Endothelial cell of umbilical vein (primary cell): ENCODE results near the gene ZPR1. TPM values are rescaled to one million over a fixed set of nuclear protein-coding genes. Genes with fewer than 3 reads are reported as not detected.

Experiments used
- BruUV-seq: library from RNA; stranded (reverse); fragments of 400-500 nt; replicated peaks from 2 replicates; lab custom pipeline; 2021; lab: Mats Ljungman, UMichigan
- CTCF ChIA-PET: fragments of 300-600, 350-600 bp; sonication (Branson Sonifier 250); formaldehyde crosslinking; loops from one replicate; lab custom pipeline; 2021; ENCODE audit warnings: antibody characterized with exemption, inconsistent platforms; lab: Charles Lee
- POLR2A ChIA-PET: fragments of 300-600, 350-600 bp; sonication (Branson Sonifier 250); formaldehyde crosslinking; loops from one replicate; lab custom pipeline; 2021; ENCODE audit warnings: antibody characterized with exemption, inconsistent platforms; lab: Charles Lee
- DNase-seq: peaks from one replicate; pipeline ENCODE4 v3.0.0-alpha.2; 2011; ENCODE audit warnings: low read depth, low spot score
- FAIRE-seq: peaks from 2 replicates; lab custom pipeline; 2011; peaks lifted over from hg19 to GRCh38; lab: Jason Lieb, UNC
- H2AFZ ChIP-seq: 2 replicates; pipeline ENCODE4 v1.6.0; 2012; ENCODE audit warnings: low read depth, low read length, control low read depth, inconsistent platforms
- H3K27ac ChIP-seq: 2 replicates; pipeline ENCODE4 v1.5.1; 2011; ENCODE audit warnings: low read depth, mild to moderate bottlenecking, control low read depth, low read length, moderate library complexity; ENCODE audit not compliant: insufficient read depth
- H3K27me3 ChIP-seq, 2 experiments: 2 replicates each; pipeline versions ENCODE4 v1.6.0 to v1.6.1; 2011; ENCODE audit warnings: low read length in 2 of 2, mixed read lengths in 1 of 2; ENCODE audit not compliant: control insufficient read depth in 2 of 2, insufficient read depth in 2 of 2
- H3K36me3 ChIP-seq, 2 experiments: 2 replicates in 1 of 2; 3 replicates in 1 of 2; pipeline ENCODE4 v1.5.1; 2011; ENCODE audit warnings: low read length in 2 of 2, mild to moderate bottlenecking in 1 of 2, moderate library complexity in 1 of 2; ENCODE audit not compliant: control insufficient read depth in 2 of 2, insufficient read depth in 2 of 2; ENCODE audit errors: extremely low read depth in 1 of 2
- H3K4me1 ChIP-seq: 3 replicates; pipeline ENCODE4 v1.5.1; 2011; ENCODE audit warnings: mild to moderate bottlenecking, low read length; ENCODE audit not compliant: control insufficient read depth, insufficient read depth; ENCODE audit errors: extremely low read depth
- H3K4me2 ChIP-seq: 2 replicates; pipeline ENCODE4 v1.6.1; 2011; ENCODE audit warnings: low read length, control low read depth, mixed read lengths; ENCODE audit not compliant: insufficient read depth
- H3K4me3 ChIP-seq, 3 experiments: fragments of 200-600 bp in 1 of 3; sonication (generic), shearing (Covaris generic) in 1 of 3; replicated peaks in 1 of 3; 2 replicates each; pipeline ENCODE4 v1.5.1; 2011 to 2016; ENCODE audit warnings: control low read depth in 3 of 3, low read length in 3 of 3, mild to moderate bottlenecking in 2 of 3, inconsistent platforms in 1 of 3, low read depth in 1 of 3, moderate library complexity in 1 of 3; ENCODE audit not compliant: insufficient read depth in 1 of 3
- H3K79me2 ChIP-seq: 2 replicates; pipeline ENCODE4 v1.6.0; 2012; ENCODE audit warnings: low read length, inconsistent platforms; ENCODE audit not compliant: control insufficient read depth, insufficient read depth
- H3K9ac ChIP-seq: replicated peaks from 2 replicates; pipeline ENCODE3; 2011; ENCODE audit warnings: low read length, control low read depth; ENCODE audit not compliant: insufficient read depth; ENCODE audit errors: extremely low read depth
- H3K9me1 ChIP-seq: replicated peaks from 3 replicates; pipeline ENCODE4 v1.6.0; 2011; ENCODE audit warnings: mild to moderate bottlenecking, low read length; ENCODE audit not compliant: control insufficient read depth, insufficient read depth; ENCODE audit errors: extremely low read depth
- H3K9me3 ChIP-seq: replicated peaks from 2 replicates; pipeline ENCODE4 v1.5.1; 2012; ENCODE audit warnings: low read length, inconsistent platforms; ENCODE audit not compliant: control insufficient read depth, insufficient read depth
- H4K20me1 ChIP-seq: replicated peaks from 2 replicates; pipeline ENCODE3; 2011; ENCODE audit warnings: mild to moderate bottlenecking, low read length; ENCODE audit not compliant: control insufficient read depth, insufficient read depth; ENCODE audit errors: extremely low read depth
- EZH2 ChIP-seq: IDR thresholded peaks from 2 replicates; pipeline ENCODE4 v1.6.1; 2012; ENCODE audit warnings: borderline replicate concordance, low read depth, mild to moderate bottlenecking, moderate library complexity, low read length, inconsistent platforms; ENCODE audit not compliant: severe bottlenecking
- GATA2 ChIP-seq: IDR thresholded peaks from 2 replicates; pipeline ENCODE4 v1.7.0; 2011; ENCODE audit warnings: low read depth, mild to moderate bottlenecking, moderate library complexity, mixed read lengths, low read length; ENCODE audit not compliant: insufficient read length, insufficient read depth
- JUN ChIP-seq: IDR thresholded peaks from 2 replicates; pipeline ENCODE4 v1.6.1; 2011; ENCODE audit warnings: borderline replicate concordance, low read depth; ENCODE audit not compliant: insufficient read length, insufficient read depth
- MYC ChIP-seq: IDR thresholded peaks from one replicate; pipeline ENCODE4 v1.6.1; 2011; ENCODE audit warnings: mild to moderate bottlenecking, low read depth, low read length
- POLR2AphosphoS5 ChIP-seq: IDR thresholded peaks from 2 replicates; pipeline ENCODE4 v1.6.1; 2012; ENCODE audit warnings: low read depth, mild to moderate bottlenecking, control low read depth, low read length, moderate library complexity; ENCODE audit not compliant: insufficient read depth
- dilution Hi-C: fragments of 300-500 bp; cut with MboI; formaldehyde crosslinking; loops from one replicate; pipeline ENCODE4 v1.15.0; 2019; ENCODE audit warnings: low sequenced_read_pairs; ENCODE audit not compliant: extremely low pct_ligation_motif_present
- intact Hi-C: fragments of 100-400 bp; cut with micrococcal nuclease; formaldehyde crosslinking; loops from one replicate; pipeline ENCODE4 v1.10.0; 2022
- polyA plus RNA-seq, 4 experiments: library from polyadenylated mRNA; depleted of rRNA in 3 of 4; stranded (reverse) in 3 of 4; unstranded in 1 of 4; fragments of >200 nt; gene quantifications; 2 replicates each; pipeline versions ENCODE4 v1.2.1 to v1.2.3, GENCODE V29; 2011 to 2012; ENCODE audit warnings: missing spikeins in 1 of 4
- total RNA-seq: library from RNA; stranded (reverse); gene quantifications from 2 replicates; pipeline ENCODE4 v1.2.3, GENCODE V29; 2021
- TF ChIP-seq, protein P1 (sequence below), 2 donors: IDR thresholded peaks; 1 replicate in 1 of 2; 2 replicates in 1 of 2; pipeline ENCODE4 v1.5.1; 2011; ENCODE audit warnings: low read length in 2 of 2, mild to moderate bottlenecking in 2 of 2, moderate library complexity in 2 of 2, control low read depth in 1 of 2, inconsistent platforms in 1 of 2, low read depth in 1 of 2; ENCODE audit not compliant: insufficient read depth in 1 of 2; ENCODE audit errors: extremely low read depth in 1 of 2

Gene ZPR1
- total and polyA plus RNA-seq, 2 donors (not counting 3 experiments of a cell fraction or from before 2014, with no cell fraction given) = 22.6 to 54.5 TPM

DNA sequence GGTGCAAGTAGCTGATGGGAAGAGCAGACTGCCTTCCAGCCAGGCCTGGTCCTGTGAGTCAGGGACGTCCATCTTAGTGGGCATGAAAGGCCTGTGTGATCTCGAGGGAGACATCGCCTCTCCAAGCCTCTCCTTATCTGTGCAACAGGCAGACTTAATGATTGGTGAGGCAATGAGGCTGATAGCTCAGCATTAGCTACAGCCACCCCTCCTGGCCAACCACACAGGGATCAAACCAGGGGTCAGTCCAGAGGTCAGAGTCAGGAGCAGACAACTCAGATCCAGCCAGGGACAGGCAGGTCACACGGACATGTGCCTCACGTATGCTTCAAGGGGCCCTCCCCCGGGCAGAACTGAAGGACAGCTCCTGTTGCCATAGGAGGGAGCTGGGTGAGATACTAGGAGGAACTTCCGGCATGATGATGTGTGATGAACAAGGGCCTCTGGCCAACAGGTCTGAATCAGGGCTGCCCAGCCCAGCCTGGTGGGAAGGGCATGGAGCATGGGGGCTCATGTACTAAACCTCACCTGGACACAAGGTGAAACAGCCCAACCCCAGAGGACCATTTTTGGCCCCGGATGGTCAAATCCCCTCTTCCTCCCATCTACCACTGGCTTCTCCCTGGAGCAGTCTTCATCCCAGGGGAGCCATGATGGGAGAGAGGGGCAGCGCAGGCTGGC is 39.1 kb upstream of the ZPR1 start:
- H3K79me2 ChIP-seq = no peaks in the 10 kb centered on the region
- no peaks in the 10 kb centered on the region for H3K9me3 ChIP-seq
- ChIA-PET CTCF (interaction anchor here (0.7 to 0.8 kb wide), 2 partner anchors 9 to 35 kb away, joined by 4 read pairs; partner anchors contain the start of gene APOA5), POLR2A (no interaction called here)
- no peak for FAIRE-seq
- BruUV-seq = no TSS peak
- no peaks in the 10 kb centered on the region for H3K9me1 ChIP-seq
- no peak for TF ChIP-seq EZH2
- TF ChIP-seq POLR2AphosphoS5 = no peak
- TF ChIP-seq JUN = no peak
- no peak for TF ChIP-seq MYC
- TF ChIP-seq GATA2 = no peak
- TF ChIP-seq, protein P1, sequence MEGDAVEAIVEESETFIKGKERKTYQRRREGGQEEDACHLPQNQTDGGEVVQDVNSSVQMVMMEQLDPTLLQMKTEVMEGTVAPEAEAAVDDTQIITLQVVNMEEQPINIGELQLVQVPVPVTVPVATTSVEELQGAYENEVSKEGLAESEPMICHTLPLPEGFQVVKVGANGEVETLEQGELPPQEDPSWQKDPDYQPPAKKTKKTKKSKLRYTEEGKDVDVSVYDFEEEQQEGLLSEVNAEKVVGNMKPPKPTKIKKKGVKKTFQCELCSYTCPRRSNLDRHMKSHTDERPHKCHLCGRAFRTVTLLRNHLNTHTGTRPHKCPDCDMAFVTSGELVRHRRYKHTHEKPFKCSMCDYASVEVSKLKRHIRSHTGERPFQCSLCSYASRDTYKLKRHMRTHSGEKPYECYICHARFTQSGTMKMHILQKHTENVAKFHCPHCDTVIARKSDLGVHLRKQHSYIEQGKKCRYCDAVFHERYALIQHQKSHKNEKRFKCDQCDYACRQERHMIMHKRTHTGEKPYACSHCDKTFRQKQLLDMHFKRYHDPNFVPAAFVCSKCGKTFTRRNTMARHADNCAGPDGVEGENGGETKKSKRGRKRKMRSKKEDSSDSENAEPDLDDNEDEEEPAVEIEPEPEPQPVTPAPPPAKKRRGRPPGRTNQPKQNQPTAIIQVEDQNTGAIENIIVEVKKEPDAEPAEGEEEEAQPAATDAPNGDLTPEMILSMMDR (IDR thresholded peaks at IDR 0.05; ENCODE audit: extremely low read depth in 1 of 2, insufficient read depth in 1 of 2, low read depth in 1 of 2, low read length in 2 of 2) = no peak
- H3K27ac ChIP-seq = no peak overlapping the region
- H3K36me3 ChIP-seq = no peaks in the 10 kb centered on the region
- H3K4me2 ChIP-seq = no peak overlapping the region
- H4K20me1 ChIP-seq = no peaks in the 10 kb centered on the region
- H3K4me3 ChIP-seq = no peak overlapping the region
- H3K9ac ChIP-seq = no peak overlapping the region
- intact Hi-C loops (no loop called here), dilution Hi-C loops (no loop called here)
- DNase-seq = no peak
- no peak overlapping the region for H2AFZ ChIP-seq
- H3K4me1 ChIP-seq = no peaks in the 10 kb centered on the region
- no peaks in the 10 kb centered on the region for H3K27me3 ChIP-seq
